GM21786 (cell line): ENCODE results near the gene C14orf132.

Experiments
- ATAC-seq: cut with Tn5 transposase; IDR thresholded peaks from one replicate; pipeline ENCODE4 v1.9.1; 2021; ENCODE audit not compliant: unreplicated experiment

Gene C14orf132

DNA sequence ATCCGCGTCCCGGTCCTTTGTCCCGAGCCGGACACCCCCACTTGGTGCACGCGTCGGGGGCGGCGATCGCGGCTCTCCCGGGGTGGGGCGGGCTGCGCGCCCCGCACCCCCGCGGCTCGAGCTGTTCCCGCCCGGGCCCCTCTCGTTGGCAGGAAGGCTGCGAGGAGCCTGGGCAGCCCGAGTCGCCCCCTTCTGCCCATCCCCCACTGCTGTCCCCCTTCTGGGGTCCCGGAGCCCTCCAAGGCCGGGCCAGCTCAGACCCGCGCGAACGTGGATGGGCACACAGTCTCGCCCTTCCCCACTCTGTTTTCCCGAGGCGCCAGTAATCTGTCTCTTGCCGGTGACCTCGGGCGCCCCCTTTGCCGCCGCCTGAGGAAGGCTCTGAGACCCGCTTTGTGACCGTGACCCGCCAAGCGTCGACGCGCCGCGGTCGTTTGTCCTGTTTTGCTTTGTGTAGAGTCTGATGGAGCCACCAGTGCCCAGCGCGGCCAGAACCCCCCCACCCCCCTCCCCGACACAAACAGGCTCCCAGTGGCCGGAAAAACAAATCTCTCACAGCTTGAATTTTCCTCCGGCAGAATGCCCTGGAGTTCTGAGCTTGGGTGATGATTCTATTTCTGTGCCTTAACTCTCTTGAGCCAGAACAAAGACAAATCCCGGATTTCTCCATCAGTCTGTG is 610 bp downstream of the C14orf132 start:
- no peak for ATAC-seq

GRCh38 chr14:96040828-96041371 is 1.7 kb downstream of the C14orf132 start:
- no peak for ATAC-seq

DNA sequence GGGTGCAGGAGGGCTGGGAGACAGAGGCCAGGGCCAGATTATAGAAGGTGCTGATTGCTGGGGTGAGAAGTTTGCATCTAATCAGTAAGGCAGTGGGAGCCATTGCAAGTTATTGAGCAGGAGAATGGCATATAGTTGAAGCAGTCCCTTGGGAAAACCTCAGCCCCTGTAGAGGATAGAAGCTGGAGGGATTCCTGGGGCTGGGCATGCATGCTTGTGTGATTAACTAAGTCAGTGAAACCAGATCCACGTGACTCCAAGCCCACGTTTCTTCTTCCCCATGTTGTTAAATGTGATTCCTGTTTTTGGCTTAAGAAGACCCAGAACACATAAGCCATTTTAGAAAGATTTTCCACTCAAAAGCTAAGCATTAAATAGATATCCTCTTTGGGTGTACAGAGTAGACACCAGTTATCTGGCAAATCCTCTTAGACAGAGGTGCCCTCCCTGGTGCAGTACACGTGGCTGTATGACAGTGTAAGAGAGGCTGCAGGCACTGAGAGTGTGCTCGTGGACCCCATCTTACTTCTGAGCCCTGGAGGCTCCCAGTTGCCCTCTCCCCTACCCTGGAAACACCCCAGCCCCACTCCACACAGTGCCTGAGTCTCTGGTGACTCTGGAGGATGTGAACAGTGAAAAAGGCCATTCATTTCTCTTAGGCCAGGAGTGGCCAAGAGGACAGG is 3.2 kb downstream of the C14orf132 start:
- ATAC-seq = no peak

- ATAC-seq = no peak
Measured at GRCh38 chr14:96046630-96047029, 7.5 kb downstream of the C14orf132 start.

DNA sequence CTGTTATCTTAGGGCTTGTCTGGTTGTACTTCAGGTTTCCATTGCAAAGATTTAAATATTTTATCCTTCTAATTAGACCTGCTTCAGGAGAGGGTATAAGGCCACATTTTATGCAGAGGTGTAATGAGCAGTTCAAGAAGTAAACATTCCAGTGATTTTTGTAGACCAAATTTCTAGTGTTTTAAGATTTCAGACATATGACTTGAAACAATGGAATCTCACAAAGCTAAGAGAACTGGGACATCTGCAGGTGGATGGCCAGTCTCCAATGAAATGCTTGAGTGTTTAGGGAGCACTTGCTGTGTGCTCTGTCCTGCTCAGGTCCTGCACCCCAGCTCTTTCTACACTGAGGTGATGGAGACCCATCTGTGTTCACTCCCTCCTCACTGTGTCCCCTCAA is 7.9 kb downstream of the C14orf132 start:
- ATAC-seq = no peak

DNA sequence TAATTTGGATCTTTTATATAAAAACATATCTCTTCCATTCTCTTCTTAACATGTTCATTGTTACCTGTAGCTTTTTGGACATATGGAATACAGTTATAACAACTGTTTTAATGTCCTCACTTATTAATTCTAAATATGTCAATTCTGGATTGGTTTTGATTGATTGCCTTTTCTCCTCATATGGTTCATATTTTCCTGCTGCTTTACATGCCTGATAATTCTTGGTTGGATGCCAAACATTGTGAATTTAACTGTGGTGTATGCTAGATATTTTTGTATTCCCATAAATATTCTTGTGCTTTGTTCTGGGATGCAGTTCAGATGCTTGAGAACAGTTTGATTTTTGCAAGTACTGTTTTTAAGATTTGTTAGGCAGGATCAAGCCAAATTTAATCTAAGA is 10.8 kb downstream of the C14orf132 start:
- ATAC-seq = no peak

- no peak for ATAC-seq
Measured at GRCh38 chr14:96050482-96050881, 11.3 kb downstream of the C14orf132 start.

DNA sequence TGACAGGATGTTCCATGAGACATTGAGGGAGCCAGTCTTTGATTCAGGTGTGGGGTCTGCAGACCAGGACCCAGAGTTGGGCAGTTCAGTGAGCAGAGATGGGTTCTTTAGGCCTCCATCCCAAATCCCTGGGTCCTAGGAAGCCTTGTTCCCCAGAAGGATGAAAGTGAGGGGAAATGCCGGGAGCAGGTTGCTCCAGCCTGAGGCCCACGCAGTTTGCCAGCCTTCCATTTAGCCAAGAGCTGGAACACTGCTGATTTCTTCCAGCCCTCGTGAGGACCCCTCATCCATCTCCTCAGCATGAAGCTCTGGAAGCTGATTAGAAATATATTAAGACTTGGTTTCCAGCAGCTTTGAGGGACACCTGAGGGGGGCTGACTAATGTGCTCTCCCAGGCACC is 12.1 kb downstream of the C14orf132 start:
- ATAC-seq = no peak

- no peak for ATAC-seq
Measured at GRCh38 chr14:96051642-96052540, 12.7 kb downstream of the C14orf132 start.

DNA sequence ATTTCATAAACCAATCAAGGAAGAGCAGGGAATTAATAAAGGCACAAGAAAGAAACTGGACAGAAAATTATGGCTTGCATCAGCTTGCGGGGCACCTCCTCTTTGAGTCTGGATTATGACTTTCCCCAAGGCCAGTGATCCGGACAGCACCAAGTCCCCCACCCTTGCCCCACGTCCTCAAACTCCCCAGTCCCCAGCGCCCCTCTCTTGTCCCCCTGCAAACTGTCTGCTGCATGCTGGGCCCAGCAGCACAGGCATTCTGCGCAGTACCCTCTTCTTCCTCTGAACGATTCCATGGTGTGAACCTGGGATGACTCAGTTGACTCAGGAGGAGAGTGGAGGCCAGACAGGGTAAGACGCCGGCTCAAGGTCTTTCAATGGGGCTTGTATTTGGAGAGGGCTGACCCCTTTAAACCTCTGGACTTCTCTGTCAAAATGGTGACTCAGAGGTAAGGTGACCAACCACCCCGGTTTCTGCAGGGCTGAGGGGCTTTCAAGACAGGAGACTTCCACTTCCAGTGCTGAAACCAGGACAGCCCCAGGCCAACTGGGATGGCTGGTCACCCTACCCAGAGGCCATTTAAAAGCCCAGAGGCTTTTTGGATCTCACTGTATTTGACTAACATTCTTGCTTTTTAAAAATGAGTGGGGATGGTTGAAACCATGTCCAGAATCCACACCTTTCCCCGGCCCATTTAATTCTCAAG is 13.5 kb downstream of the C14orf132 start:
- ATAC-seq = no peak

GRCh38 chr14:96053248-96053599 is 14.1 kb downstream of the C14orf132 start:
- ATAC-seq = no peak

DNA sequence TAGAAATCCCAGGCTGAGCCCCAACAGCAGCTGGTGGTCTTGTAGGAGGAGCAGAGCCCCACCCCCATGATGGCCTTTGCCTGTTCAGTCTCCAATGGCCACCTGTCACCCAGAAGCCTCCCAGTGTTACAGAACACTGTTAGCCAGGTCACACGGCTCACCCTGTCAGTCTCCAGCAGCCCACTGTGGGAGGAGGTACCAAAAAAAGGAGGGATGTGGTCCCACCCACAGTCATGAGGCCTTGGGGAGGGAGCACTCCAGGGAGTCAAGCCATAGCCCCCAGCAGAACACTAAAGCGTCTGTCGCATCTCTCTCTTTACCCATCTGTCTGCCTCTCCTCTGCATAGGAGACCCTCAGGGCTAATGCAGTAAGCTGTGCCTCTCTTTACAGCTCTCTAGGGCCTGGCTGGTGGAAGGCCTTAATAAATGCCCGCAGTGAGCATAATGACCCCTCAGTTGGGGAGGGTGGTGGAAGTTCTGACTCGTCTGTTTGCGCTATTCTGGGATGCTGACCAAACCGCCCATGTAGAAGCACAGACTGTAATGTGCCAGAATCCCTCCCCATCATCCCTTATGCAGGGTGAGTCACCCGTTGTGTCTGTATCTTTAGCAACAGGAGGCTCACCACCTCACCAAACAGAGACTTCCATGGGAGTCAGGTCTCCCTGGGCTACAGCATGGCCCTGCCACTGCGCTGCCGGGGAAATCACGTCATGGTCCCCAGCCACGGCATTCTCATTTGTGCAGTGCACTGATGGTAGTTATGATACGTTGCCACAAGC is 14.6 kb downstream of the C14orf132 start:
- no peak for ATAC-seq

GRCh38 chr14:96054661-96055060 is 15.5 kb downstream of the C14orf132 start:
- no peak for ATAC-seq

DNA sequence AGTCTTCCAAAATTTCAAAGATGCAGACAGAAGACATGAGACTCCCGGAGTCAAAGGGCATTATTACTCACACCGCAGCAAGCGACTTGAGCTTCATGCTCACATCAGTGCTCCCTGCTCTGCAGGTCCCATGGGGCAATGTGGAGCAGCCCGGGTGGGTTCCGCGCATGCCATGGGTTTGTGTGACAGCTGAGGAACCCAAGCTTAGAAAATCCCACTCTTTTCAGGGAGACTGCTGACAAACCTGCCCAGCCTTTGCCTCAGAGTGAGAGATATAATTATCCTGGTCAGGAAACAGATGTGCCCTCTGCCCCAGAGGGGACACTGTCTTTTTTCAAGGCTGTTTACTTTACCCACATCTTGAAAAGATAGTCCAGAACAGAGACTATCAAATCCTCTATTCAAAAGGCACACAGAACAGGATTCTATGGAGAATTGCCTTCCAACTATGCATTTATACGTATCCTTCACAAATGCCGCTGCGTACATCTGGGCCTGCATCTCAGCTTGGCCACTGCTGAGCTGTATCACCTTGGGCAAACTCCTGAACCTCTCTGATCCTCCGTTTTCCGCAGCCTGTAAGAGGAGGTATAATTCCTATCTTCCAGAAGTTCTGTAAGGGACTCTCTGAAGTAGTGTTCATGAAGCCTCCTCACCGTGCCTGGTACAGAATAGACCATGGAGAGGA is 16.0 kb downstream of the C14orf132 start:
- no peak for ATAC-seq

DNA sequence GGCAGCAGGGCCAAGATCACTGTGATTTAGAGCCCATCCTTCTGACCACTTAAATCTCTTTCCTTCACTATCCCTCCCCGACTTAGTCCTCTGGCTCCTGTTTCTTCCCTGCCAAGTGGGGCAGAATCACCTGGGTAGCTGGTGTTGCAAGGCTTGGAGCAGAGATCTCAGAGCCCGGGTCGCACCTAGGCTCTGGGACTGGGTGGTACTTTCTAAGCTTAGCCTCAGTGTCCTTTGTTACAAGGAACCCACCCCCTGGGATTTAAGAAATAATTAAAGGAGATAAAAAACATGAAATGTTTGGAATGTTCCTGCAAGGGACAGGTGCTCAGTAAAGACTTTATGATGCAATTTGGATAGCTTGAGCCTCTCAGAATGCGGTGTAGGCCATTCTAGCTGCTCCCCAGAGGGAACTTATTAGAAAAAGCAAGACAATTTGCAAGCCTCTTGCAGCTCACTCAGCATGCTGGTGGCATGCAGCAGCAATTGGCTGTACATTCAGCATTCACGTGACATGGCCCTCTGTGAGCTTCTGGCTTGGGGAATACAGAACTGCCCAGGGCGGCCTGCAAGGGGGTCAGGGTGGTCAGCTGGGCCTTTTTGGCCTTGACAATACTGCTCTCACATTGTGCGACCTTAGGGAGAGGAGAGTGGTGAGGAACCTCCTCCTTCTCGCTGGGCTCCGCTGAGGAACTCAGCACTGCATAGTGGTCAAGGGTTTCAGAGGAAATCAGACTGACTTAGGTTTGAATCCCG is 16.8 kb downstream of the C14orf132 start:
- no peak for ATAC-seq

DNA sequence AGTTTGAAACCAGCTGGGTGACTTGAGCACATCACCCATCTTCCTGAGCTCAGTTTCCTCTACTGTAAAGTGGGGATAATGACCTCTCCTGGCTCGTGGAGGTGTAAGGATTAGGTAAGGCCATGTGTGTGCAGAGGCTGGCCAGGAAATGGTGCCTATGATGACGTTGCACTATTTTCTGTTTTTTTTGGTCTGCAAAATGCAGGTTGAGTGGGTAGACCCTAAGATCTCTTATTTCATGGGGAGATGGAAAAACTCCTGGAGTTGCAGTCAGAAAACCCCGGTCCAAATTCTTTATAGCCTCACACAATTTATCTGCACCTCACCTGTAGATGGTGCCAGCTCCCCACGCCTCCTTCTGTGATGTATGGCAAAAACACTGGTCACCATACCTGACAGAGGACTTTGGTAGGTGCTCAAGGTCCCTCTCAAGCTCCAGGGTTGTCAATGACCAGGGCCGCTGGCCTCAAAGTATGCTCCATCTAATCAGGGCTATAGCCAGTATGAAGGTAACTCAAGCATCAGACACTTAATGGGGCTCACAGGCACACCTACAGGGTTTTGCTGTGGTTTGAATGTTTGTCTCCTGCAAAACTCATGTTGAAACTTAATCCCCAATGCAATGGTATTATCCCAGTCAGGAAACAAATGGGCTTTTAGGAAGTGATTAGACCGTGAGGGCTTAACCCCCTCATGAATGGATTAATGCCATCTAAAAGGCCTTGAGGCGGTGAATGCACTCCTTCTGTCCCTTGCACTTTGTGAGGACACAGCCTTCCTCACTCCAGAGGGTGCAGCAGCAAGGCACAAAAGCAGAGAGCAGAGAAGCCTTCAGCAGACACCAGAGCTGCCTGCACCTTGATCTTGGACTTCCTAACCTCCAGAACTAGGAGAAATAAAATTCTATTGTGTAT is 17.6 kb downstream of the C14orf132 start:
- no peak for ATAC-seq

GRCh38 chr14:96057738-96058137 is 18.6 kb downstream of the C14orf132 start:
- ATAC-seq = no peak
